HepG2 (cell line): ENCODE data around the gene SUSD3. TPM values are rescaled to one million over a fixed set of nuclear protein-coding genes. Genes with fewer than 3 reads are reported as not detected.

ENCODE experiments used
- BORCS8-MEF2B ChIP-seq: sonication (generic); formaldehyde crosslinking; IDR thresholded peaks from 2 replicates; pipeline ENCODE4 v1.8.0; 2022; ENCODE audit warnings: mild to moderate bottlenecking, missing genetic modification reagents
- DMAP1 ChIP-seq: IDR thresholded peaks from 2 replicates; pipeline ENCODE4 v1.6.1; 2016
- KLF16 ChIP-seq, 2 experiments: sonication (generic) in 1 of 2; formaldehyde crosslinking in 1 of 2; IDR thresholded peaks; 2 replicates each; pipeline versions ENCODE4 v1.6.1 to v1.8.0; 2016 to 2023; ENCODE audit warnings: missing genetic modification reagents in 2 of 2, missing compliant biosample characterization in 1 of 2
- TGIF2 ChIP-seq: IDR thresholded peaks from 2 replicates; pipeline ENCODE4 v1.6.1; 2016; ENCODE audit warnings: control low read depth, missing compliant biosample characterization
- polyA plus RNA-seq, 8 experiments: library from polyadenylated mRNA; depleted of rRNA in 3 of 8; stranded (reverse) in 7 of 8; unstranded in 1 of 8; fragments of >200 nt; fragmentation: Illumina TruSeq in 4 of 8; extraction: Trizol in 4 of 8; gene quantifications; 2 replicates each; pipeline versions ENCODE4 v1.2.1 to v1.2.3, GENCODE V29; 2011 to 2016; ENCODE audit warnings: low read depth in 4 of 8, missing spikeins in 1 of 8, mixed read lengths in 1 of 8; ENCODE audit not compliant: insufficient read depth in 1 of 8
- total RNA-seq, 5 experiments: library from RNA; depleted of rRNA; stranded (reverse); fragments of >200 nt; fragmentation: Illumina TruSeq; extraction: Trizol; gene quantifications; 2 replicates each; pipeline ENCODE4 v1.2.3, GENCODE V29; 2016; ENCODE audit warnings: low read depth in 1 of 5
- TF ChIP-seq, protein P1 (sequence below): sonication (generic); formaldehyde crosslinking; IDR thresholded peaks from 2 replicates; pipeline ENCODE4 v1.5.0; 2020; ENCODE audit warnings: missing genetic modification reagents
- TF ChIP-seq, protein P2 (sequence below), 2 experiments: fragments of 450-650 bp in 1 of 2; sonication (generic) in 1 of 2; formaldehyde crosslinking; IDR thresholded peaks; 2 replicates each; pipeline versions ENCODE4 v1.5.0 to v1.8.0; 2020 to 2022; ENCODE audit warnings: mild to moderate bottlenecking in 1 of 2, missing genetic modification reagents in 1 of 2
- TF ChIP-seq, protein P3 (sequence below): sonication (generic); formaldehyde crosslinking; IDR thresholded peaks from 2 replicates; pipeline ENCODE4 v1.8.1; 2023; ENCODE audit warnings: mild to moderate bottlenecking, missing genetic modification reagents
- TF ChIP-seq, protein P4 (sequence below): sonication (generic); formaldehyde crosslinking; IDR thresholded peaks from 2 replicates; pipeline ENCODE4 v1.5.0; 2020; ENCODE audit warnings: mild to moderate bottlenecking, missing genetic modification reagents, borderline replicate concordance
- TF ChIP-seq, protein P5 (sequence below): sonication (generic); formaldehyde crosslinking; IDR thresholded peaks from 2 replicates; pipeline ENCODE4 v1.4.0; 2020; ENCODE audit warnings: missing genetic modification reagents
- TF ChIP-seq, protein P6 (sequence below): sonication (generic); formaldehyde crosslinking; IDR thresholded peaks from 2 replicates; pipeline ENCODE4 v1.8.0; 2022; ENCODE audit warnings: missing genetic modification reagents, mild to moderate bottlenecking, borderline replicate concordance

Gene SUSD3
- total and polyA plus RNA-seq, 2 of the 13 experiments (the other 11 are each of a cell fraction or from before 2014, with no cell fraction given): 7.0 to 9.1 TPM

DNA sequence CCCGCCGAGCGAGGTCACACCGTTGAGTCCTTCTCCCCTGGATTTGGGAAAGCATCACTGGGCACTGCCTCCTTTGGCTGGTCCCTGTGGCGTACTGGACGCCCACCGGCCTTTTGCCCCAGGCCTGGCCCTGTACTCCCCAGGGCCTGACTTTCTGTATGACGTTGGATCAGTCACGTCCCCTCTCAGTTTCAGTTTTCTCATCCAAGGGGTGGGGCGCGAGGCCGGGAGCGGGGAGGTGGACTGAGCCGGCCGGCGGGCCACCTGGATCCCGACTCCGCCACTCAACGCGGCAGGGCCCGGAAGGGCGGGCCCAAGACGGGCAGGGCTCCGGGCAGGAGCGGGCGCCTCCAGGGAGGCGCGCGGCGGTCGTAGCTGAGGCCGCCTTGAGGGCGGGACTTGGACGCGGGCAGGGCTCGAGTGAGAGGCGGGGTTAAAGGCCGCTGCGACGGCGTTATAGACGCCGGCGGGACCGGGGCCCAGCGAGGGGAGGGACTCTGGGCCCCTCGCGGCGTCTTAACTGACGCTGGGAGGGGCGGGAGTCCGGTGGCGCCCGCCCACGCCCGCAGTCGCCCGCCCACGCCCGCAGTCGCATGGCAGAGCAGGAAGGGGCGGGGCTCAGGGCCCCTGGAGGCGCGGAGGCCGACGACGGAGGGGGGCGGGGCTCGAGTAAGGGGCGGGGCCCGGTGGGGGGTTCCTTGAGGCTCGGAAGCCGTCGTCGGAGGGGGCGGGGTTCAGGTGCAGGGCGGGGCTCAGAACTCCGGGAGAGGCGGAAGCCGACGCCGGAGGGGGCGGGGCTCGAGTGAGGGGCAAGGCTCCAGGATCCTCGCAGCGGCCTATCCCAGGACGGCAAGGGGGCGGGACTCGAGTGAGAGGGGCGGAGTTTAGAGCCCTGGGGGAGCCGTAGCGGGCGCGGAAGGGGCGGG, 37.0 kb downstream of the SUSD3 start (continued):
- TF ChIP-seq, protein P1, sequence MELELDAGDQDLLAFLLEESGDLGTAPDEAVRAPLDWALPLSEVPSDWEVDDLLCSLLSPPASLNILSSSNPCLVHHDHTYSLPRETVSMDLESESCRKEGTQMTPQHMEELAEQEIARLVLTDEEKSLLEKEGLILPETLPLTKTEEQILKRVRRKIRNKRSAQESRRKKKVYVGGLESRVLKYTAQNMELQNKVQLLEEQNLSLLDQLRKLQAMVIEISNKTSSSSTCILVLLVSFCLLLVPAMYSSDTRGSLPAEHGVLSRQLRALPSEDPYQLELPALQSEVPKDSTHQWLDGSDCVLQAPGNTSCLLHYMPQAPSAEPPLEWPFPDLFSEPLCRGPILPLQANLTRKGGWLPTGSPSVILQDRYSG: 0 out of 2 replicates have a peak, but pooled peaks have one; percentile 48
- TF ChIP-seq, protein P2, sequence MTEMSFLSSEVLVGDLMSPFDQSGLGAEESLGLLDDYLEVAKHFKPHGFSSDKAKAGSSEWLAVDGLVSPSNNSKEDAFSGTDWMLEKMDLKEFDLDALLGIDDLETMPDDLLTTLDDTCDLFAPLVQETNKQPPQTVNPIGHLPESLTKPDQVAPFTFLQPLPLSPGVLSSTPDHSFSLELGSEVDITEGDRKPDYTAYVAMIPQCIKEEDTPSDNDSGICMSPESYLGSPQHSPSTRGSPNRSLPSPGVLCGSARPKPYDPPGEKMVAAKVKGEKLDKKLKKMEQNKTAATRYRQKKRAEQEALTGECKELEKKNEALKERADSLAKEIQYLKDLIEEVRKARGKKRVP (CRISPR knock-in tag; IDR thresholded peaks at IDR 0.05): 0 out of 4 replicates have a peak, but pooled peaks of 1 of the 2 experiments have one; percentile 20
- TF ChIP-seq KLF16 (CRISPR knock-in tag; IDR thresholded peaks at IDR 0.05) (0 out of 4 replicates have a peak, but pooled peaks of 1 of the 2 experiments have one; percentile 18), DMAP1 (CRISPR knock-in tag) (peak; percentile 60), TGIF2 (CRISPR knock-in tag) (no peak), BORCS8-MEF2B (CRISPR knock-in tag) (peak; percentile 52; the same call in 1 of the 2 replicates)
- TF ChIP-seq, protein P3, sequence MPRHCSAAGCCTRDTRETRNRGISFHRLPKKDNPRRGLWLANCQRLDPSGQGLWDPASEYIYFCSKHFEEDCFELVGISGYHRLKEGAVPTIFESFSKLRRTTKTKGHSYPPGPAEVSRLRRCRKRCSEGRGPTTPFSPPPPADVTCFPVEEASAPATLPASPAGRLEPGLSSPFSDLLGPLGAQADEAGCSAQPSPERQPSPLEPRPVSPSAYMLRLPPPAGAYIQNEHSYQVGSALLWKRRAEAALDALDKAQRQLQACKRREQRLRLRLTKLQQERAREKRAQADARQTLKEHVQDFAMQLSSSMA (CRISPR knock-in tag): 0 out of 2 replicates have a peak, but pooled peaks have one; percentile 55
- TF ChIP-seq, protein P4, sequence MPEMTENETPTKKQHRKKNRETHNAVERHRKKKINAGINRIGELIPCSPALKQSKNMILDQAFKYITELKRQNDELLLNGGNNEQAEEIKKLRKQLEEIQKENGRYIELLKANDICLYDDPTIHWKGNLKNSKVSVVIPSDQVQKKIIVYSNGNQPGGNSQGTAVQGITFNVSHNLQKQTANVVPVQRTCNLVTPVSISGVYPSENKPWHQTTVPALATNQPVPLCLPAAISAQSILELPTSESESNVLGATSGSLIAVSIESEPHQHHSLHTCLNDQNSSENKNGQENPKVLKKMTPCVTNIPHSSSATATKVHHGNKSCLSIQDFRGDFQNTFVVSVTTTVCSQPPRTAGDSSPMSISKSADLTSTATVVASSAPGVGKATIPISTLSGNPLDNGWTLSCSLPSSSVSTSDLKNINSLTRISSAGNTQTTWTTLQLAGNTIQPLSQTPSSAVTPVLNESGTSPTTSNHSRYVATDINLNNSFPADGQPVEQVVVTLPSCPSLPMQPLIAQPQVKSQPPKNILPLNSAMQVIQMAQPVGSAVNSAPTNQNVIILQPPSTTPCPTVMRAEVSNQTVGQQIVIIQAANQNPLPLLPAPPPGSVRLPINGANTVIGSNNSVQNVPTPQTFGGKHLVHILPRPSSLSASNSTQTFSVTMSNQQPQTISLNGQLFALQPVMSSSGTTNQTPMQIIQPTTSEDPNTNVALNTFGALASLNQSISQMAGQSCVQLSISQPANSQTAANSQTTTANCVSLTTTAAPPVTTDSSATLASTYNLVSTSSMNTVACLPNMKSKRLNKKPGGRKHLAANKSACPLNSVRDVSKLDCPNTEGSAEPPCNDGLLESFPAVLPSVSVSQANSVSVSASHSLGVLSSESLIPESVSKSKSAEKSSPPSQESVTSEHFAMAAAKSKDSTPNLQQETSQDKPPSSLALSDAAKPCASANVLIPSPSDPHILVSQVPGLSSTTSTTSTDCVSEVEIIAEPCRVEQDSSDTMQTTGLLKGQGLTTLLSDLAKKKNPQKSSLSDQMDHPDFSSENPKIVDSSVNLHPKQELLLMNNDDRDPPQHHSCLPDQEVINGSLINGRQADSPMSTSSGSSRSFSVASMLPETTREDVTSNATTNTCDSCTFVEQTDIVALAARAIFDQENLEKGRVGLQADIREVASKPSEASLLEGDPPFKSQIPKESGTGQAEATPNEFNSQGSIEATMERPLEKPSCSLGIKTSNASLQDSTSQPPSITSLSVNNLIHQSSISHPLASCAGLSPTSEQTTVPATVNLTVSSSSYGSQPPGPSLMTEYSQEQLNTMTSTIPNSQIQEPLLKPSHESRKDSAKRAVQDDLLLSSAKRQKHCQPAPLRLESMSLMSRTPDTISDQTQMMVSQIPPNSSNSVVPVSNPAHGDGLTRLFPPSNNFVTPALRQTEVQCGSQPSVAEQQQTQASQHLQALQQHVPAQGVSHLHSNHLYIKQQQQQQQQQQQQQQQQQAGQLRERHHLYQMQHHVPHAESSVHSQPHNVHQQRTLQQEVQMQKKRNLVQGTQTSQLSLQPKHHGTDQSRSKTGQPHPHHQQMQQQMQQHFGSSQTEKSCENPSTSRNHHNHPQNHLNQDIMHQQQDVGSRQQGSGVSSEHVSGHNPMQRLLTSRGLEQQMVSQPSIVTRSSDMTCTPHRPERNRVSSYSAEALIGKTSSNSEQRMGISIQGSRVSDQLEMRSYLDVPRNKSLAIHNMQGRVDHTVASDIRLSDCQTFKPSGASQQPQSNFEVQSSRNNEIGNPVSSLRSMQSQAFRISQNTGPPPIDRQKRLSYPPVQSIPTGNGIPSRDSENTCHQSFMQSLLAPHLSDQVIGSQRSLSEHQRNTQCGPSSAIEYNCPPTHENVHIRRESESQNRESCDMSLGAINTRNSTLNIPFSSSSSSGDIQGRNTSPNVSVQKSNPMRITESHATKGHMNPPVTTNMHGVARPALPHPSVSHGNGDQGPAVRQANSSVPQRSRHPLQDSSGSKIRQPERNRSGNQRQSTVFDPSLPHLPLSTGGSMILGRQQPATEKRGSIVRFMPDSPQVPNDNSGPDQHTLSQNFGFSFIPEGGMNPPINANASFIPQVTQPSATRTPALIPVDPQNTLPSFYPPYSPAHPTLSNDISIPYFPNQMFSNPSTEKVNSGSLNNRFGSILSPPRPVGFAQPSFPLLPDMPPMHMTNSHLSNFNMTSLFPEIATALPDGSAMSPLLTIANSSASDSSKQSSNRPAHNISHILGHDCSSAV (CRISPR knock-in tag): no peak
- TF ChIP-seq, protein P5, sequence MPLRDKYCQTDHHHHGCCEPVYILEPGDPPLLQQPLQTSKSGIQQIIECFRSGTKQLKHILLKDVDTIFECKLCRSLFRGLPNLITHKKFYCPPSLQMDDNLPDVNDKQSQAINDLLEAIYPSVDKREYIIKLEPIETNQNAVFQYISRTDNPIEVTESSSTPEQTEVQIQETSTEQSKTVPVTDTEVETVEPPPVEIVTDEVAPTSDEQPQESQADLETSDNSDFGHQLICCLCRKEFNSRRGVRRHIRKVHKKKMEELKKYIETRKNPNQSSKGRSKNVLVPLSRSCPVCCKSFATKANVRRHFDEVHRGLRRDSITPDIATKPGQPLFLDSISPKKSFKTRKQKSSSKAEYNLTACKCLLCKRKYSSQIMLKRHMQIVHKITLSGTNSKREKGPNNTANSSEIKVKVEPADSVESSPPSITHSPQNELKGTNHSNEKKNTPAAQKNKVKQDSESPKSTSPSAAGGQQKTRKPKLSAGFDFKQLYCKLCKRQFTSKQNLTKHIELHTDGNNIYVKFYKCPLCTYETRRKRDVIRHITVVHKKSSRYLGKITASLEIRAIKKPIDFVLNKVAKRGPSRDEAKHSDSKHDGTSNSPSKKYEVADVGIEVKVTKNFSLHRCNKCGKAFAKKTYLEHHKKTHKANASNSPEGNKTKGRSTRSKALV (CRISPR knock-in tag): 0 out of 2 replicates have a peak, but pooled peaks have one; percentile 32
- TF ChIP-seq, protein P6, sequence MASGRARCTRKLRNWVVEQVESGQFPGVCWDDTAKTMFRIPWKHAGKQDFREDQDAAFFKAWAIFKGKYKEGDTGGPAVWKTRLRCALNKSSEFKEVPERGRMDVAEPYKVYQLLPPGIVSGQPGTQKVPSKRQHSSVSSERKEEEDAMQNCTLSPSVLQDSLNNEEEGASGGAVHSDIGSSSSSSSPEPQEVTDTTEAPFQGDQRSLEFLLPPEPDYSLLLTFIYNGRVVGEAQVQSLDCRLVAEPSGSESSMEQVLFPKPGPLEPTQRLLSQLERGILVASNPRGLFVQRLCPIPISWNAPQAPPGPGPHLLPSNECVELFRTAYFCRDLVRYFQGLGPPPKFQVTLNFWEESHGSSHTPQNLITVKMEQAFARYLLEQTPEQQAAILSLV (CRISPR knock-in tag): 0 out of 2 replicates have a peak, but pooled peaks have one; percentile 46
